Measurements from ENCODE around the gene CEL.

DNA sequence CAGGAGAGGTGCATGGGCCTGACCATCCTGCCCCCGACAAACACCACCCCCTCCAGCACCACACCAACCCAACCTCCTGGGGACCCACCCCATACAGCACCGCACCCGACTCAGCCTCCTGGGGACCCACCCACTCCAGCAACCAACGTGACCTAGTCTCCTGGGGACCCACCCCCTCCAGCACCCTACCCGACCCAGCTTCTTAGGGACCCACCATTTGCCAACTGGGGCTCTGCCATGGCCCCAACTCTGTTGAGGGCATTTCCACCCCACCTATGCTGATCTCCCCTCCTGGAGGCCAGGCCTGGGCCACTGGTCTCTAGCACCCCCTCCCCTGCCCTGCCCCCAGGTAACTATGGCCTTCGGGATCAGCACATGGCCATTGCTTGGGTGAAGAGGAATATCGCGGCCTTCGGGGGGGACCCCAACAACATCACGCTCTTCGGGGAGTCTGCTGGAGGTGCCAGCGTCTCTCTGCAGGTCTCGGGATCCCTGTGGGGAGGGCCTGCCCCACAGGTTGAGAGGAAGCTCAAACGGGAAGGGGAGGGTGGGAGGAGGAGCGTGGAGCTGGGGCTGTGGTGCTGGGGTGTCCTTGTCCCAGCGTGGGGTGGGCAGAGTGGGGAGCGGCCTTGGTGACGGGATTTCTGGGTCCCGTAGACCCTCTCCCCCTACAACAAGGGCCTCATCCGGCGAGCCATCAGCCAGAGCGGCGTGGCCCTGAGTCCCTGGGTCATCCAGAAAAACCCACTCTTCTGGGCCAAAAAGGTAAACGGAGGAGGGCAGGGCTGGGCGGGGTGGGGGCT, 4.6 kb downstream of the CEL start:
- TF ChIP-seq, protein P1, sequence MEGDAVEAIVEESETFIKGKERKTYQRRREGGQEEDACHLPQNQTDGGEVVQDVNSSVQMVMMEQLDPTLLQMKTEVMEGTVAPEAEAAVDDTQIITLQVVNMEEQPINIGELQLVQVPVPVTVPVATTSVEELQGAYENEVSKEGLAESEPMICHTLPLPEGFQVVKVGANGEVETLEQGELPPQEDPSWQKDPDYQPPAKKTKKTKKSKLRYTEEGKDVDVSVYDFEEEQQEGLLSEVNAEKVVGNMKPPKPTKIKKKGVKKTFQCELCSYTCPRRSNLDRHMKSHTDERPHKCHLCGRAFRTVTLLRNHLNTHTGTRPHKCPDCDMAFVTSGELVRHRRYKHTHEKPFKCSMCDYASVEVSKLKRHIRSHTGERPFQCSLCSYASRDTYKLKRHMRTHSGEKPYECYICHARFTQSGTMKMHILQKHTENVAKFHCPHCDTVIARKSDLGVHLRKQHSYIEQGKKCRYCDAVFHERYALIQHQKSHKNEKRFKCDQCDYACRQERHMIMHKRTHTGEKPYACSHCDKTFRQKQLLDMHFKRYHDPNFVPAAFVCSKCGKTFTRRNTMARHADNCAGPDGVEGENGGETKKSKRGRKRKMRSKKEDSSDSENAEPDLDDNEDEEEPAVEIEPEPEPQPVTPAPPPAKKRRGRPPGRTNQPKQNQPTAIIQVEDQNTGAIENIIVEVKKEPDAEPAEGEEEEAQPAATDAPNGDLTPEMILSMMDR (conservative IDR thresholded peaks at IDR 0.05; ENCODE audit: low read length), result no peak
- no peak for TF ChIP-seq EZH2phosphoT487 (IDR thresholded peaks at IDR 0.05; ENCODE audit: borderline replicate concordance, low read depth, low read length)
